Erythroblast (primary cell): ENCODE measurements around the gene ANKFN1.

Experiments used
- GATA1 ChIP-seq: IDR thresholded peaks from 2 replicates; pipeline ENCODE4 v1.6.1; 2011; ENCODE audit warnings: low read depth, mild to moderate bottlenecking, control low read depth, low read length, moderate library complexity
- POLR2A ChIP-seq: IDR thresholded peaks from 2 replicates; pipeline ENCODE4 v1.6.1; 2011; ENCODE audit warnings: mild to moderate bottlenecking, low read length

DNA sequence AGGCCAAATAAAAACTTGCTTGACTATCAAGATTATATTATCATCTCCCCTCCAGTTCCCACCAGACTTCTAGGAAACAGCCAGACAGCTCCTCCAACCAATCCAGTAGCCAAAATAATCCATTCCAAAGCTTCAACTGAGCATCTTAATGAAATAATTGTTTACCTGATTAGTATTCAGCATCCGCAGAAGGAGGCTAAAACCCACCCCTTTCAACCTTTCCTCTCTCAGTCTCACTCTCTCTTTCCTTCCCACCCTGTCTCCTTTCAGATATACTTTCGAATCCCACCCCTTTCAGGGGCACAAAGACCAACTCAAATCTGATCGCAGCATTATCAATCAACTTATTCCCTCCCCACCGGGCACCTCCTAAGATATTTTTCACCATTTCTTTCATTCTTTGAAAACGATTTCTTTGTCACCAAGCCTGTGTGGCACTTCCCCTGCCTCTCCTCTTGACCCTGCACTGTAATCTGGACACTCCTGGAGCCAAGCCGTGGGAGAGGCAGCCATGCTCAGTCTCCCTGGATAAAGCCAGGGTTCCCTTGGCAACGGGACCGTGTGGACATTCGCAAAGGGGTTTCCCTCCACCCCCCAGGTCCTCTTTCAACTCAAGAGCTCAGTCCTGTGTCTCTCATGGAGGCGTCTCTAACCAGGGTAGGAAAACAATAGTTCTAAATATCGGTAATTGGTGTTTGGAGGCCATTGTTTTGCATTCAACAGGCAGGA lies at the start of gene ANKFN1:
- TF ChIP-seq POLR2A, result no peak
- TF ChIP-seq GATA1, result no peak
